GM12892 (cell line): ENCODE data around the gene TMEM223.

Experiments used
- DNase-seq: peaks from one replicate; pipeline ENCODE4 v3.0.0; 2011; ENCODE audit not compliant: insufficient read length
- FAIRE-seq: peaks from 2 replicates; lab custom pipeline; 2011; peaks lifted over from hg19 to GRCh38; lab: Jason Lieb, UNC
- POLR2A ChIP-seq: IDR thresholded peaks from 2 replicates; pipeline ENCODE4 v1.6.1; 2011; ENCODE audit warnings: low read depth, low read length, control low read depth
- POLR2AphosphoS5 ChIP-seq: IDR thresholded peaks from 2 replicates; pipeline ENCODE4 v1.6.1; 2011; ENCODE audit warnings: low read depth, low read length, control low read depth
- TAF1 ChIP-seq: IDR thresholded peaks from 2 replicates; pipeline ENCODE4 v1.6.1; 2011; ENCODE audit warnings: low read depth, mild to moderate bottlenecking, control low read depth, low read length, borderline replicate concordance

Gene TMEM223

GRCh38 chr11:62747475-62748160 lies 44.2 kb downstream of the TMEM223 start:
- no peak for DNase-seq
- no peak for FAIRE-seq

More at GRCh38 chr11:62747475-62748160, 44.2 kb downstream of the TMEM223 start:
- TF ChIP-seq TAF1 (no peak), POLR2A (no peak), POLR2AphosphoS5 (no peak)
